Hindlimb muscle (tissue), 1 donor: ENCODE measurements around the gene CTCFL. TPM values are rescaled to one million over a fixed set of nuclear protein-coding genes. Genes with fewer than 3 reads are reported as not detected.

Source experiments
- DNase-seq: peaks from one replicate; pipeline ENCODE4 v3.0.0-alpha.2; 2013
- polyA plus RNA-seq: library from polyadenylated mRNA; unstranded; fragments of 120-200 nt; gene quantifications from one replicate; pipeline ENCODE4 v1.2.1, GENCODE V29; 2013; ENCODE audit not compliant: insufficient read length

The CTCFL gene
- 0.21 TPM for polyA plus RNA-seq

DNA sequence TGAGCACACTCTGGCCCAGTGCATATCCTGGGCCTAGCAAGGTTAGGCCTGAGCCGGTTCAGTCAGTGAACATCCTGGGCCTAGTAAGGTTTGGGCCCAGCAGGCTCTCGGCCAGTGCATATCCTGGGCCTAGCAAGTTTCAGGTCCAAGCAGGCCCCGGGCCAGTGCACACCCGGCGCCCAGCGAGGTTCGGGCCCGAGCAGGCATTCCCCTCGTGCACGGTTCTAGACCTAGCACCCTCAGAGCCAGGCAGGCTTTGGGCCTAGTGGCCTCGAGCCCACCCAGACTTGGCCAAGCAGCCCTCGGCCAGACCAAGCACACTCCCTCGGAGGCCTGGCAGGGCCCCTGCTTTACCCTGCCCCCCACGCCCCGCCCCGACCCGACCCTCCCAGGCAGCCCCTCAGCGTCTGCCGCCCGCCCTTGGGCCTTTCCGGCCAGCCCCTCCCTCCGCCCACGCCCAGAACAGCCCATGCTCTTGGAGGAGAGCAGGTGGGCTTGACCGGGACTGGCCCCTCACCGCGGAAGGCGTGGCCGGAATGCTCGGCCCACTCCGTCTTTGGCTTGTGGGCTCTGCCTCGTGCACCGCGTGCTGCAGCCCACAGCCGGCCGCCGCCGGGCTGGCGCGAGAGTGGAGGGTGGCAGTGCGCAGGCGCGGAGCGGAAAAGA, at the start of gene CTCFL:
Gene CTCFL, minus strand, starts transcription at position 630 of the 666 bp plus-strand sequence. CDS start 935 bp downstream, outside the sequence.
- no peak for DNase-seq

- DNase-seq: no peak
These were observed 49.0 kb upstream of the CTCFL start for GRCh38 chr20:57573894-57574293.

DNA sequence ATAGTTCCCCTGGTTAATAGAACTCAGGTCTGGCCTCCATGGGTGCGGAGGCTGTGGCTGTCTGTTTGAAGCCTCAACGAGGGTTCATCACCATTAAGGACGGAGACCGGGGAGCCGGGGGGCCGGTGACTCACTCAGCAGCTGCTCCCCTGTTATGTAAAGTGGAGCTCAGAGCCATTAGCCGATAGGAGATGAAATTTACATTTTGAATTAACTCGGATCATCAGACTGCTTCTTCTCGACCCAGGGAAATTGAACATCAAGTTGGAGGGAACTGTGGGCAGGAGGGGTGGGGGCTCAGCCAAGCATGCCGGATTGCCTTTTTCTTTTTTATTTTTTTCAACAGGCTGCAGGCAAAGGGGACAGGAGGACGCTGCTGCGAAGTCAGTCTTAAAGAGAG, 48.3 kb upstream of the CTCFL start:
- no peak for DNase-seq

DNA sequence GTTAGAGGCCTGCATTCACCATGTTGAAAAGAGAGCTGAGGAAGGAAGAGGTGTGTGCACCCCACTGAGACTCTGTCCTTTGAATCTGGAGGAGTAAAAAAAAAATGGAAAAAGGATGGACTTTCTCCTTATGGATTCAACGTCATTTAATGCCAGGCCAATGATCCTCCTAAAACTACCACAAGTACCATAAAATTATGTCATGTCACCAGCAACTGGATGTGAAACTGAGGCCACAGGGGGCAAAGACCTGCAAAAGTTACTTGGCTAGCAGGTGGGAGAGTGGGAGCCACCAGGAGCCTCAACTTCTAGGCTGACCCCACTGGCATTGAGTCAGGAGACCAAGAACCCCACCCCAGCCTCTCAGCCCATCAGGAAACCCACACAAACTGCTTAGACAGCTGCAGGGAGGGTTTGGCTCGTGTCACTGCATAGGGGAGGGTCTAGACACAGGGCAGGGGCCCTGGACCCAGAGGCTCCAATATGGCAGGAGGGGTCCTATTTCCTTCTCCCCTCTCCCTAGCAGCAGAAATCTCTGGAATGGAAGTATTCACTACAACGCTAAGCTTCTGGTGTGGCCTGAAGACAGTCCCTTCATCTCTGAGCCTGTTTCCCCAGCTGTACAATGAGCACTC, 47.0 kb upstream of the CTCFL start:
- no peak for DNase-seq

- no peak for DNase-seq
These were observed 46.0 kb upstream of the CTCFL start for GRCh38 chr20:57570920-57571319.

DNA sequence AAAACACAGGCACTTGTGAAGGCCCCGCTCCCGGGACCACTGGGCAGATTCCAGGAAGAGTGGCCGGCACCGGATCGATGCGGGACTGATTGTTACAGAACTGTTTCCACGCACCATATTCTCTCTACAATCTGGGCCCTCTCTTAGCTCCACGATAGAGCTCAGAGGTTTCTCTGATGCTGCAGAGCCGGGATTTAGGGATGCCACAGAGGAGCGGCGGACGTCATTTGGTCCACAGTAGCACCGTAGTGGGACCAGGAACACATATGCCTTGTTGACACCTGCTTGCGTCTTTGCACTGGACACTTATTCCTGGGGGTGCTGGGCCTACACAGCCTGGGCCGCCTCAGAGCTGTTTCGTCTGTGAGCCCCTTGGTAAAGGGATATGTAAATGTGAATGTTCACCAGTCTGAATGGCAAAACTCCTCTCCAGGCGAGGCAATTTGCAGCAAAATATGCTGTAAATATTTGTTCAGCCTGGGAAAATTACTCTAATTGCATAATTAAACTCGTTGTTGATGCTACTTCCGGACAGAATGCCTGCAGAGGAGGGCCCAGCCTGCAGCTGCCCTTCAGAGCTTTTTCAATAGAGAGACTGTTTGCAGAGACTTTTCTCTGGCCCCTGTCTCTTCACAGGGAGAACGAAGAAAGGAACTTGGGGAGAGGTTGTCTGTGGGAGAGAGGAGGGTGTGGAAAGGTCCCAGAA, 45.4 kb upstream of the CTCFL start:
- DNase-seq: no peak

GRCh38 chr20:57568960-57569359, 44.0 kb upstream of the CTCFL start:
- DNase-seq: no peak

DNA sequence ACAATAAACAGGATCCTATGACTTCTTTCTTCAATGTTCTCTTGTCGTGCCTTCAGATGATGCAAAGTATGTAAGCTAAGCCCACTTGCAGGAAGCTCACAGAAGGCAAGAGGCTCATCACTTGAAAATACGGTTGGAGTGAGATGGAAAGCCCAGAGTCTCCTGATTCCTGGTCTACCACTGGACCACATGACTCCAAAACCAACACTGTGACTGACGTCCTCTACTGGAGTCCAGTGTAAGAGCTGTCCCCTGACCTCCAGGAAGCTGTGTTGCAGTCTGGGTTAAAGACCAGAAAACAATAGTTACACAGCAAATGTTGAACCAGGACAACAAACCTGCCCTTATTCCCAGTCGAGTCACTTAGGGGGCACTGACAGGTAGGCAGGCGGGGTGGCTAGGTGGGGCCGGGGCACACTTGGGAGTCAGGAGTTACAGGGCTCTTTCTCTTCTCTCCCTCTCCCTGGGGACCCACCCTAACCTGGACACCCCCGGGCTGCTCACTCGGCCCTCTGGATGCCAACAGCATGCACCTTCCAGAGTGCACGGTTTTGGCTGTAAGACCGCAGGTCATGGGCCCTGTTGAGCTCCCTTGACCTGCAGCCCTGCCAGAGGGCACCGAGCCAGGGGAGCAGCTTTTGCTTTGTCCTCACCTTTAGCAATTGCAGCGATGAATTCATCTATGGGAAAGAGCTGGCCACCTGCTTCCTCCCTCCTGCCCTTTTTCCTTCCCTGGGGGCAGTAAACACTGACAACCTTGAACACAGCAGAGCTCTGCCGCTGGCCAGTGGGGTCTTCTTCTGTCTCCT, 43.4 kb upstream of the CTCFL start:
- no peak for DNase-seq

DNA sequence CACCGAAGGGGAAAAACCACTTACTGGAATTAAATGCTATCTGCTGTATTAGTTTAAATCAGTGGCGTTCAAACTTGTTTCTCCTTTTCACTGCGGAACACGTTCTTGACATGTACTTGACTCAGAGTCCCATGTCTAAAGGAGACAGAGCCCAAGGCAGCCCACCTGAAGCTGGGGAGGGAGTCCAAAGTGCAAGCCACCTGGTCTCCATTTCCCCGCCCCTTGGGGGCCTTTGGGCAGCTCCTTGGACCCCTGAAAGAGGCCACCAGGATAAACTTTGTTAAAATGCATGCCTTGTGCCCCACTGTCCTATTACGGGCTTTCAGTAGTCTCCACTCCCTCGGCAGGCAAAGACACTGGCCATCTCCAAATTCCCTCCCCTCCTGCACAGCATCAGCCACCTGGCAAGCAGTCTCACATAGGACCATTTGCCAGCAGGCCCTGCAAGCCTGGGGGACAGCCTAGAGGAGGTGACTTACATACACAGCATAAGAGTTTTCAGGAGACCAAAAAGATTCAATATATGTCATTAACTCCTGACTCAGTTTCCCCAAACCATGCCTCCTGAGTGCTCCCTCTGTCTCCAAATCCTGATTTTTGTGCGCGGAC, 42.6 kb upstream of the CTCFL start:
- no peak for DNase-seq

DNA sequence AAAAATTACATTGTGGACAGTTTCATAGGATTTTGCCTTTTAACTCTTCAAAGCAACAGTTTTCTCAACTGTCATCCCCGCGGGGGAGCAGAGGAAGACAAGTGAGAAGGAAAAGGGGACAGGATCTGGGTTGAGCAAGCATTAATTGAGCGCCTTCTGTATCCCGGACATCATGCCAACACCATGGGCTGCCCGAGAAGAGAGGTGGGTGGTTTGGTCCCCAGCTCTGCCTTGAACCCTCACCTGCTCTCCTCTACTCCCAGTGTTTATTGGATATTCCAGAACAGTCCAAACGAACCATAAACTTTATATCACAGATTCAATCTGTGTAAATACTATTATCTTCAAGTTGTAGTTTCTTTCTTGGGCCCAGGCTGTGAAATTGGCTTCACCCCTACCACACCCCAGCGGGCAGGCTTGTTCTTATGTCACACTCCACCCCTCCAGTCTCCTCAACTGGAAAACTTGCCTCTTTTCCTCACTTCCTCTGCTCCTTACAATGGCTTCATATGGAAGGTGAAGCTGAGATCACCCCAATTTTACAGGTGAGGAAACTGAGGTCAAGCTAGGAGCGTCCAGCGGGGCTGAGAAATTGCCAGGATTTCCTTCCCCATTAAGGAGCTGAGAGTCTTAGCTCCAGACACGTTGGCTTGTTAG, 42.0 kb upstream of the CTCFL start:
- DNase-seq: no peak

DNA sequence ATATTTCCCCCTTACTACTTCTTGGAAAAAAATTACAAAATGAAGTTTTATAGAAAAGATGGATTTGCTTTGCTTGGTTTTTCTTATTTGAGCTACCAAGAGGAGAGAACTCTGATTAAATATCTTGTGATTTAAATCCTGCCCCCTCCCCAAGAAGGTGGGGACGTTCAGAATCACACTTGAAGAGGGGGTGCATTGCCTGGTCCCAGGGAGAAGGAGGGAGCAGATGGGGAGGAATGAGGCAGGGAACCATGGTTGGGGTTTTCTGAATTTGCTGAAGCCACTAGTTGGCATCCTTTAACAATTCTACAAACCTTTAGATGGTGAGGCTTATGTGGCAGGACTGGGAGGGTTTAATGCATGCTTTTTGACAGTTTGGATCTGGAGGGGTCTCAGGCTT, 41.5 kb upstream of the CTCFL start:
- DNase-seq: no peak

- DNase-seq: no peak
These were observed 40.2 kb upstream of the CTCFL start for GRCh38 chr20:57564951-57565642.

- no peak for DNase-seq
These were observed 39.4 kb upstream of the CTCFL start for GRCh38 chr20:57564180-57564802.

DNA sequence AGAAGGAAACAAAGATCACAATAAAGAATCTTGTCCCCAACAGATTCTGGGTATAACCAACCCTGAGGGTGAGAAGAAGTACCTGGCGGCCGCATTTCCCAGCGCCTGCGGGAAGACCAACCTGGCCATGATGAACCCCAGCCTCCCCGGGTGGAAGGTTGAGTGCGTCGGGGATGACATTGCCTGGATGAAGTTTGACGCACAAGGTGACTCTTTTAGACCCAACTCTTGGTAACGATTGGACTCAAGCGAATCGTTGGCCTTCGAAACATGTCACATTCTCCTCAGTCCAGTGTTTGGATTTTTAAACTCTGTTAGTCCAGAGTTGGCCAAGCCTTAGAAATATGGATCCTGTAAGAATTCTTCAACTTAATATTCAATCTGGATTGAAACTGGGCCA, 38.6 kb upstream of the CTCFL start:
- no peak for DNase-seq

- no peak for DNase-seq
These were observed 37.9 kb upstream of the CTCFL start for GRCh38 chr20:57562541-57563465.

DNA sequence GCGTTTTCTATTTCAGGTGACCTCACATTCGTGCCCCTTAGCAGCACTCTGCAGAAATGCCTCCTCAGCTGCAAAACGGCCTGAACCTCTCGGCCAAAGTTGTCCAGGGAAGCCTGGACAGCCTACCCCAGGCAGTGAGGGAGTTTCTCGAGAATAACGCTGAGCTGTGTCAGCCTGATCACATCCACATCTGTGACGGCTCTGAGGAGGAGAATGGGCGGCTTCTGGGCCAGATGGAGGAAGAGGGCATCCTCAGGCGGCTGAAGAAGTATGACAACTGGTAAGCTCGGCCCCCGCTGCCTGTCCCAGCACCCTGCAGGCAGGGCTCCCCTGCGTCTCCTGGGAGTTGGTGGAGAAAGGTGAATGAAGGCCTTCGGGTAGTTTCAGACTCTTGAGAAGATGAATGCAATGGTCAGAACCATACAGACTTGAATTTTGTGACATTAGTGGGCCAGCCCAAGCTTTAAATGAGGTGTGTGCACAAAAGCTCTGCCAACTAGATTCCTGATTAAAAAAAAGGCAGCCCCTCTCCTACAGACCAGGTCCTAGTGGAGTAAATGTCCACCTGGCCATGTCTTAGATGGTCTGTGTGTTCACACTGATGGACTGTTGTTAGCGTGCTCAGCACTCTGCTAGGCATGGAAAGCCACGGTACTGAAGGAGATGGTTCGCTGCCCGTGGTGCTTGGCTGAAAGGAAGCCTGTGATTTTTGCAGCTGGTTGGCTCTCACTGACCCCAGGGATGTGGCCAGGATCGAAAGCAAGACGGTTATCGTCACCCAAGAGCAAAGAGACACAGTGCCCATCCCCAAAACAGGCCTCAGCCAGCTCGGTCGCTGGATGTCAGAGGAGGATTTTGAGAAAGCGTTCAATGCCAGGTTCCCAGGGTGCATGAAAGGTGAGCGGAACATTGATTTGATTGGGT, 36.7 kb upstream of the CTCFL start:
- no peak for DNase-seq

- peak; percentile 23 for DNase-seq
These were observed 35.8 kb upstream of the CTCFL start, which contains the start of gene PCK1 for GRCh38 chr20:57560554-57561355. PCK1 (plus strand) TSS chr20:57561110; CDS start chr20:57561412, 302 bp downstream.
